Choroid plexus epithelial cell (primary cell): ENCODE measurements around the gene TMA16.
A peak's percentile ranks its signal among the peaks of the same experiment; 100 is the strongest.

ENCODE experiments used
- DNase-seq: peaks from one replicate; pipeline ENCODE4 v3.0.0-alpha.2; 2010; ENCODE audit warnings: low read depth
- H3K4me3 ChIP-seq: 2 replicates; pipeline ENCODE4 v1.5.1; 2011; ENCODE audit warnings: low read depth, mild to moderate bottlenecking, control low read depth, low read length, moderate library complexity
- TF ChIP-seq, protein P1 (sequence below): conservative IDR thresholded peaks from 2 replicates; pipeline ENCODE4 v1.5.1; 2011; ENCODE audit warnings: low read depth, mild to moderate bottlenecking, control low read depth, inconsistent platforms, low read length, moderate library complexity

Gene TMA16

DNA sequence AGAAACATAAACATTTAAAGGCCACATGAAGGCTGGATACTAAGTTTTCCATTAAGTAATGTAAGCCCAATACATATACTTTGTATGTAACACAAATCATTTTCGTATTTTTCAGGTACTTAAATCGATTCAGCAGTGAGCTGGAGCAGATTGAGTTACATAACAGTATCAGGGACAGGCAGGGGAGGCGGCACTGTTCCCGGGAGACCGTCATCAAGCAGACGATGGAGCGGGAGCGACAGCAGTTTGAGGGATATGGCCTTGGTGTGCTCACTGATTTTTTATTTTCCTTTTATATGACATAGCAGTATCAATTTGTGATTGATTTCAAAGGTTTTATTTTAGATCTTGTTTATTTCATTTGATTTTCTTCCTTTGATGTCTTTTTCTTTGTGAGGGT, 20.7 kb downstream of the TMA16 start:
- TF ChIP-seq, protein P1, sequence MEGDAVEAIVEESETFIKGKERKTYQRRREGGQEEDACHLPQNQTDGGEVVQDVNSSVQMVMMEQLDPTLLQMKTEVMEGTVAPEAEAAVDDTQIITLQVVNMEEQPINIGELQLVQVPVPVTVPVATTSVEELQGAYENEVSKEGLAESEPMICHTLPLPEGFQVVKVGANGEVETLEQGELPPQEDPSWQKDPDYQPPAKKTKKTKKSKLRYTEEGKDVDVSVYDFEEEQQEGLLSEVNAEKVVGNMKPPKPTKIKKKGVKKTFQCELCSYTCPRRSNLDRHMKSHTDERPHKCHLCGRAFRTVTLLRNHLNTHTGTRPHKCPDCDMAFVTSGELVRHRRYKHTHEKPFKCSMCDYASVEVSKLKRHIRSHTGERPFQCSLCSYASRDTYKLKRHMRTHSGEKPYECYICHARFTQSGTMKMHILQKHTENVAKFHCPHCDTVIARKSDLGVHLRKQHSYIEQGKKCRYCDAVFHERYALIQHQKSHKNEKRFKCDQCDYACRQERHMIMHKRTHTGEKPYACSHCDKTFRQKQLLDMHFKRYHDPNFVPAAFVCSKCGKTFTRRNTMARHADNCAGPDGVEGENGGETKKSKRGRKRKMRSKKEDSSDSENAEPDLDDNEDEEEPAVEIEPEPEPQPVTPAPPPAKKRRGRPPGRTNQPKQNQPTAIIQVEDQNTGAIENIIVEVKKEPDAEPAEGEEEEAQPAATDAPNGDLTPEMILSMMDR: no peak
- H3K4me3 ChIP-seq: no peak overlapping the region
- no peak for DNase-seq

DNA sequence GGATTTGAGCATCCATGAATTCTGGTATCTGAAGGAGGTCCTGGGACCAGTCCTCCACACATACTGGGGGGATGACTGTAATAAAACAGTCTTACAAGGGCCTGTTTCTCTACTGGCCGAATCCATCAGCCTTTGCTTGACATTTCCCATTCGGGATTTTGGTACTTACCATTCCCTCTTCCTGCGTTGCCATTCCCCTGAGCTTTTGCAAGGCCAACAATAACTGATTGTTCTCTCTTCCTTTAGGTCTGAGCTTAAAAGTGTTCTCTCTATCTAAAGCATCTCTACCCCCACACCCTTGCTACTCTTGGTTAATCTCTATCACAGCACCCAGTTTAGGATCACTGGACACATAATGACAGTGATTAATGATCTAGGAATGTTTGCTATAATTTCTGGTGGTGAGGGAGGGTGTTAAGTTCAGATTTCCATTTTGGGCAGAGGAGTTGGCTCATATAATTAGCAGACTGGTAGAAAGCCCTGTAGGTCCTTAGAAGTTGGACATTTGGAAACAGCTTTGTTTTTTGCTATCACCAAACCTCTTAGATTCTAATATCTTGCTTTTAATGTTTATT, 29.4 kb downstream of the TMA16 start:
- DNase-seq: no peak
- TF ChIP-seq, protein P1: no peak
- H3K4me3 ChIP-seq: no peak overlapping the region

DNA sequence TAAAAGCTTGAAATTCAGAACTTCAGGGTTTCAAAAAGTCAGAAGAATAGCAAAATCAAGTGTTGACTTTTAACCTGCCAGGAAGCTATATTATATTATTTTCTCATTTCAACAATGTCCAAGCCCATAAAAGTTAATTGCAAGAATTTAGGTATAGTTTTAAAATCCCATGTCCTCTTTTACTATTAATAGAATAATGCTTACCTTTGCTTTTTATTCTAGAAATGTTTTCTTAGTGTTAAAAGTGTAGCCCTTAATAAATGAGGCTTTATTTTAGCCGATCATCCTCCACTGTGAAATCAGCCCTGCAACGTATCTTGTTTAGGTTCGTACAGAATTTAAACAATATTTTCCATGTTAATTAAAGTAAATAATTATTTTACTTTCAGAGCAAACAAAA, 31.5 kb downstream of the TMA16 start:
- DNase-seq: no peak
- H3K4me3 ChIP-seq: no peak overlapping the region
- TF ChIP-seq, protein P1: no peak

DNA sequence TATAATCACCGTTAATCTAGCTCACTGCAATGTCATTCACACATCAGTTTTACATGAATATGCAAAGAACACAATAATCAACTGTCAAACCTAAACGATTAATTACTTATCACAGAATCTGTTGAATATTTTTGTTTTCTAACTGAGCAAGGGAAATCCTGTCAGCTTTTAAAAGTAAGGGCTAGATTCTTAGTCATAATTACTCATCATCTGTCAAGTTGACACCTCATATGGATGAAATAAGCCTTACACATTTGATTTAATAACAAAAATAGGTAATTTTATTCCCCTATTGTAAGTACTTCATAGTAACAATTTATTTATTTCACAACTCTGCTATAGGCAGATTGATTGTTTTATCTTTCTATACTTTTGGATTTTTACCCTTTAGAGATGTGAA, 32.7 kb downstream of the TMA16 start:
- no peak overlapping the region for H3K4me3 ChIP-seq
- TF ChIP-seq, protein P1: no peak
- DNase-seq: no peak

DNA sequence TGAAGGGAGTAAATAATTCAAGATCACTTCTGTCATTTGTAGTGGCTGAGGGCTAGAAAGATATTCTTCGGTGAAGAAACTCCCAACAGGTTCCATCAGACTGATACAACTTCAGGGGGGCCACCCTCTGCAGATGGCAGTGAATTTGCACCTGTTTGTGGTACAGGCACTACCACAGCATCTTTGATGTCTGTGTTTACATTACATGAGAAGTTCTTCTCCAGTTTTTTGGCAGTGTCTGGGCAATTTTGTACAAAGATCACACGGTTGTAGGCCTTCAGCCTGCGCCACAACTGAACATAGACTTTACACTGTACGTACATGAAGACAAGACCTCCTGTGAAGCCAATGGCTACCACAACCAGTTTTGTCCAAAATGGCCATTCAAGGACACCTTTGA, 34.2 kb downstream of the TMA16 start:
- no peak overlapping the region for H3K4me3 ChIP-seq
- no peak for DNase-seq
- TF ChIP-seq, protein P1: no peak

DNA sequence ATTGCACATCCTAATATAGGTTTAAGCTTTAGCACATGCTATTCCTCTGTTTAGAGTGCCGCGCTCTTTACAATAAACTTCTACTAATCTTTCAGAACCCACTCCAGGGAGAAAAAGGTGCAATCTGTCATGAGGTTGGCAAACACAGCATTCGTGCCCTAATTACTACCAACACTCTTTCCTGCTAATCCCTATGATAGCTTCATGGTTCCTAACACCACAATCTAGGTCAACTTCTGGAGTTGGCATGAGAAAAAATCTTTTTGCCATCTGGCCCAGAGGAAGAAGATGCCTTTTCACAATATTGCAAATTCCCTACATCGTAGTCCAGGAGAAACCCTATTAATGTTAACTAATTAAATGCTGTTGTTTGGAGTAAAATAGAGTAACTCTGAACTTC, 39.6 kb downstream of the TMA16 start:
- DNase-seq: no peak
- TF ChIP-seq, protein P1: no peak
- no peak overlapping the region for H3K4me3 ChIP-seq

DNA sequence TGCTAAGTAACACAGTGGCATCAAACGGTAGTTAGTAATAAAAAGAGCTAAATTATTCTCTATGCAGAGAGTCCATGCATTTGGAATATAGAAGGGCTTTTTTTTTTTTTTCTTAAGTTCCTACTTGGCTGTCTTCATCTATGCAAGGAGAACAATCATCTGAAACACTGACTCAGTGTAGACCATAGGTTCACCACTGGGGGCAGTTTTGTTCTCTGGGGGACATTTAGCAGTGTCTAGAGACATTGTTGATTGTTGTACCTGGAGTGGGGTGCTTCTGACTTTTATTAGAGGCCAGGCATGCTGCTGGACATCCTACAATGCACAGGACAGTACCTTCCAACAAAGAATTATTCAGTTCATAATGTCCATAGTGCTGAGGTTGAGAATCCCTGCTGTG, 41.2 kb downstream of the TMA16 start:
- DNase-seq: no peak
- TF ChIP-seq, protein P1: peak; percentile 8

More for the DNA sequence above, 41.2 kb downstream of the TMA16 start:
- no peak overlapping the region for H3K4me3 ChIP-seq
